GM19238 (cell line): ENCODE measurements around the gene RBM3.

ENCODE experiments used
- DNase-seq: peaks from one replicate; pipeline ENCODE4 v3.0.0; 2011; ENCODE audit warnings: low spot score; ENCODE audit not compliant: insufficient read length

Gene RBM3

GRCh38 chrX:48617542-48618340, 43.5 kb downstream of the RBM3 start:
- no peak for DNase-seq

GRCh38 chrX:48626401-48627298, 52.4 kb downstream of the RBM3 start:
- DNase-seq, result no peak
